Body of pancreas (tissue), 4 donors: Measurements from ENCODE around the gene LYPD1.

Experiments
- CTCF ChIP-seq, 7 experiments: fragments of 450-650 bp in 4 of 7; fragments of 200-600 bp in 3 of 7; sonication (generic) in 3 of 7; IDR thresholded peaks; one replicate each; pipeline ENCODE4 v1.5.1; 2016 to 2019; ENCODE audit warnings: antibody characterized with exemption in 7 of 7
- POLR2A ChIP-seq, 3 donors: fragments of 450-650 bp; IDR thresholded peaks; one replicate each; pipeline ENCODE4 v1.6.1; 2016; ENCODE audit warnings: antibody characterized with exemption in 3 of 3, mild to moderate bottlenecking in 2 of 3

DNA sequence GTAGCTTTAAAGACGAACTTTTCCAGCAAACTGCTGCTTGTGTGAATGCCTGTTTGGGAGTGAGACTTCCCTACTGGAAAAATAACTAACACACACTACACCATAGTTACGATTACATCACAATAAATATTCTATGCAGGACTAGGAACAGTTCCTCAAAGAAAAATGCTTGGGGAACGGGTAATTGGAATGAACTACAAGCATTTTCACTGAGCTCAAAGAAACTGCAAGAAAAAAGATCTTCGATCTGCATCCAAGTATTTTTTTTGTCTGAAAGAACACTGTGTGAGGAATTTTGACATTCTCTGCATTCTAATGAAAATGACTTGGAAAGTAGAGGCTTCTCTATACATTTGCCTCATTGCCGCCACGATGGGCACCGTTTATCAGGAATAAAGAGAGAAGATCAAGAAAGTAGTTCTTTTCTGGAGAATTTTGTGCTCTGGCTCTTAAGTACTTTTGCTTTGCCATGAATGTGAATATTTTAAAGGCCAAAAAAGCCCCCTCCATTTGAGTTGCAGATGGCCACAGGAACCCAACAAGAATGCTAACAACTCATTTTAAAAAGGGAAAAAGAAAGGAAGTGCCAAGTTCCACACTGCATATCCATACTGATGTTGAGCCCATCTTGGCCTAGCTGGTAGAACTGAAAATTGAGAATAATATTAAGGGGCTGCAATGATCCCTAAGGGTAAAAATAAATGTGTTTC lies 13.6 kb downstream of the LYPD1 start:
- no peak for TF ChIP-seq CTCF (IDR thresholded peaks at IDR 0.05)
- TF ChIP-seq POLR2A (IDR thresholded peaks at IDR 0.05), result no peak
